IgD-negative memory B cell (primary cell): ENCODE results near the gene PLEKHA5. TPM values are rescaled to one million over a fixed set of nuclear protein-coding genes. Genes with fewer than 3 reads are reported as not detected.

Source experiments
- H3K27ac Mint-ChIP-seq, 3 donors: one replicate each; pipeline ENCODE4 v1.8.0; 2020 to 2022; ENCODE audit warnings: mild to moderate bottlenecking in 3 of 3, mixed read lengths in 3 of 3, moderate library complexity in 1 of 3
- H3K27me3 Mint-ChIP-seq: one replicate; pipeline ENCODE4 v1.8.0; 2021; ENCODE audit warnings: mixed read lengths
- H3K36me3 Mint-ChIP-seq: one replicate; pipeline ENCODE4 v1.8.0; 2020; ENCODE audit warnings: mild to moderate bottlenecking, mixed read lengths
- H3K4me1 Mint-ChIP-seq, 3 donors: one replicate each; pipeline ENCODE4 v1.8.0; 2020 to 2022; ENCODE audit warnings: mixed read lengths in 3 of 3, mild to moderate bottlenecking in 1 of 3
- H3K4me3 Mint-ChIP-seq, 4 donors: one replicate each; pipeline ENCODE4 v1.8.0; 2020 to 2022; ENCODE audit warnings: mild to moderate bottlenecking in 4 of 4, mixed read lengths in 4 of 4, moderate library complexity in 3 of 4
- H3K9me3 Mint-ChIP-seq, 3 donors: one replicate each; pipeline ENCODE4 v1.8.0; 2020 to 2021; ENCODE audit warnings: mixed read lengths in 3 of 3, mild to moderate bottlenecking in 1 of 3
- polyA plus RNA-seq: library from polyadenylated mRNA; unstranded; fragments of 300-500 nt; fragmentation: Illumina TruSeq; gene quantifications from one replicate; pipeline ENCODE4 v1.2.3, GENCODE V29; 2021

Gene PLEKHA5
- polyA plus RNA-seq, 1 donor from 2014 or later: 0.18 TPM

- Mint-ChIP-seq H3K27ac (no peak overlapping the region), H3K9me3 (peaks cover 0 to 3% (median 0%) of the 10 kb centered on the region in 3 donors), H3K4me3 (no peak overlapping the region), H3K4me1 (no peaks in the 10 kb centered on the region), H3K36me3 (no peaks in the 10 kb centered on the region), H3K27me3 (peaks cover 4% of the 10 kb centered on the region)
Measured at GRCh38 chr12:19191563-19191962, 62.0 kb downstream of the PLEKHA5 start.

GRCh38 chr12:19192710-19193109 lies 63.2 kb downstream of the PLEKHA5 start:
- Mint-ChIP-seq H3K9me3 (peaks cover 0 to 3% (median 0%) of the 10 kb centered on the region in 3 donors), H3K27me3 (no peaks in the 10 kb centered on the region), H3K27ac (no peak overlapping the region), H3K4me1 (no peaks in the 10 kb centered on the region), H3K36me3 (no peaks in the 10 kb centered on the region), H3K4me3 (no peak overlapping the region)

GRCh38 chr12:19194963-19195362 lies 65.4 kb downstream of the PLEKHA5 start:
- Mint-ChIP-seq H3K4me1 (no peaks in the 10 kb centered on the region), H3K9me3 (peaks cover 0 to 3% (median 0%) of the 10 kb centered on the region in 3 donors), H3K27me3 (no peaks in the 10 kb centered on the region), H3K4me3 (peak overlapping the region in 1 of 4 donors; percentile 20), H3K36me3 (no peaks in the 10 kb centered on the region), H3K27ac (no peak overlapping the region)

GRCh38 chr12:19196959-19197630 lies 67.6 kb downstream of the PLEKHA5 start:
- no peaks in the 10 kb centered on the region for H3K4me1 Mint-ChIP-seq
- H3K4me3 Mint-ChIP-seq: no peak overlapping the region
- H3K27ac Mint-ChIP-seq: no peak overlapping the region
- H3K27me3 Mint-ChIP-seq: no peaks in the 10 kb centered on the region
- H3K36me3 Mint-ChIP-seq: no peaks in the 10 kb centered on the region
- peaks cover 0 to 3% (median 0%) of the 10 kb centered on the region in 3 donors for H3K9me3 Mint-ChIP-seq

GRCh38 chr12:19198272-19198671 lies 68.7 kb downstream of the PLEKHA5 start:
- Mint-ChIP-seq H3K4me1 (no peaks in the 10 kb centered on the region), H3K4me3 (no peak overlapping the region), H3K27me3 (no peaks in the 10 kb centered on the region), H3K27ac (no peak overlapping the region), H3K36me3 (no peaks in the 10 kb centered on the region), H3K9me3 (peaks cover 0 to 3% (median 0%) of the 10 kb centered on the region in 3 donors)

GRCh38 chr12:19199332-19199731 lies 69.8 kb downstream of the PLEKHA5 start:
- H3K27me3 Mint-ChIP-seq: no peaks in the 10 kb centered on the region
- H3K9me3 Mint-ChIP-seq: no peaks in the 10 kb centered on the region
- H3K4me1 Mint-ChIP-seq: no peaks in the 10 kb centered on the region
- H3K36me3 Mint-ChIP-seq: no peaks in the 10 kb centered on the region
- no peak overlapping the region for H3K4me3 Mint-ChIP-seq
- H3K27ac Mint-ChIP-seq: no peak overlapping the region

GRCh38 chr12:19200261-19200660 lies 70.7 kb downstream of the PLEKHA5 start:
- no peaks in the 10 kb centered on the region for H3K9me3 Mint-ChIP-seq
- no peaks in the 10 kb centered on the region for H3K4me1 Mint-ChIP-seq
- H3K36me3 Mint-ChIP-seq: no peaks in the 10 kb centered on the region
- no peak overlapping the region for H3K27ac Mint-ChIP-seq
- H3K4me3 Mint-ChIP-seq: no peak overlapping the region
- no peaks in the 10 kb centered on the region for H3K27me3 Mint-ChIP-seq

GRCh38 chr12:19201661-19202060 lies 72.1 kb downstream of the PLEKHA5 start:
- Mint-ChIP-seq H3K36me3 (no peaks in the 10 kb centered on the region), H3K4me1 (no peaks in the 10 kb centered on the region), H3K27me3 (no peaks in the 10 kb centered on the region), H3K9me3 (peaks cover 0 to 2% (median 0%) of the 10 kb centered on the region in 3 donors), H3K27ac (no peak overlapping the region), H3K4me3 (no peak overlapping the region)

GRCh38 chr12:19203013-19203412 lies 73.5 kb downstream of the PLEKHA5 start:
- peaks cover 0 to 2% (median 0%) of the 10 kb centered on the region in 3 donors for H3K9me3 Mint-ChIP-seq
- no peaks in the 10 kb centered on the region for H3K4me1 Mint-ChIP-seq
- H3K27me3 Mint-ChIP-seq: no peaks in the 10 kb centered on the region

GRCh38 chr12:19203539-19204506 lies 74.3 kb downstream of the PLEKHA5 start:
- H3K4me1 Mint-ChIP-seq: no peaks in the 10 kb centered on the region
- no peaks in the 10 kb centered on the region for H3K36me3 Mint-ChIP-seq
- no peak overlapping the region for H3K4me3 Mint-ChIP-seq
- H3K9me3 Mint-ChIP-seq: peaks cover 0 to 2% (median 0%) of the 10 kb centered on the region in 3 donors
- no peak overlapping the region for H3K27ac Mint-ChIP-seq
- H3K27me3 Mint-ChIP-seq: no peaks in the 10 kb centered on the region

More at GRCh38 chr12:19203013-19203412, 73.5 kb downstream of the PLEKHA5 start:
- Mint-ChIP-seq H3K4me3 (no peak overlapping the region), H3K27ac (no peak overlapping the region), H3K36me3 (no peaks in the 10 kb centered on the region)

GRCh38 chr12:19205120-19205519 lies 75.6 kb downstream of the PLEKHA5 start:
- H3K9me3 Mint-ChIP-seq: peaks cover 0 to 7% (median 6%) of the 10 kb centered on the region in 3 donors
- H3K4me1 Mint-ChIP-seq: no peaks in the 10 kb centered on the region
- no peaks in the 10 kb centered on the region for H3K27me3 Mint-ChIP-seq
- H3K4me3 Mint-ChIP-seq: no peak overlapping the region
- H3K27ac Mint-ChIP-seq: no peak overlapping the region
- H3K36me3 Mint-ChIP-seq: no peaks in the 10 kb centered on the region

GRCh38 chr12:19206493-19207077 lies 77.1 kb downstream of the PLEKHA5 start:
- Mint-ChIP-seq H3K36me3 (no peaks in the 10 kb centered on the region), H3K9me3 (peaks cover 0 to 10% (median 6%) of the 10 kb centered on the region in 3 donors), H3K4me3 (no peak overlapping the region), H3K27me3 (no peaks in the 10 kb centered on the region), H3K27ac (no peak overlapping the region), H3K4me1 (no peaks in the 10 kb centered on the region)

- Mint-ChIP-seq H3K36me3 (no peaks in the 10 kb centered on the region), H3K4me1 (no peaks in the 10 kb centered on the region), H3K27me3 (no peaks in the 10 kb centered on the region), H3K9me3 (peaks cover 0 to 10% (median 6%) of the 10 kb centered on the region in 3 donors), H3K4me3 (no peak overlapping the region), H3K27ac (no peak overlapping the region)
Measured at GRCh38 chr12:19208456-19208855, 78.9 kb downstream of the PLEKHA5 start.

GRCh38 chr12:19209661-19210060 lies 80.1 kb downstream of the PLEKHA5 start:
- Mint-ChIP-seq H3K27me3 (no peaks in the 10 kb centered on the region), H3K36me3 (no peaks in the 10 kb centered on the region), H3K9me3 (peaks cover 0 to 10% (median 6%) of the 10 kb centered on the region in 3 donors), H3K4me3 (no peak overlapping the region), H3K4me1 (no peaks in the 10 kb centered on the region), H3K27ac (no peak overlapping the region)

GRCh38 chr12:19211802-19212201 lies 82.3 kb downstream of the PLEKHA5 start:
- H3K27ac Mint-ChIP-seq: no peak overlapping the region
- no peak overlapping the region for H3K4me3 Mint-ChIP-seq
- H3K36me3 Mint-ChIP-seq: no peaks in the 10 kb centered on the region
- H3K27me3 Mint-ChIP-seq: no peaks in the 10 kb centered on the region
- no peaks in the 10 kb centered on the region for H3K4me1 Mint-ChIP-seq
- peaks cover 0 to 10% (median 4%) of the 10 kb centered on the region in 3 donors for H3K9me3 Mint-ChIP-seq
